ENCODE data around the gene TTC28. TPM values are rescaled to one million over a fixed set of nuclear protein-coding genes. Genes with fewer than 3 reads are reported as not detected.
"Not testable (repeated sequence)": the region's sequence is repeated elsewhere in the genome, so short reads cannot be mapped to it uniquely, and the experiment has no call there.

TTC28 gene
- total RNA-seq, 4 donors from 2014 or later = 43.8 to 130 (median 92.0) TPM

DNA sequence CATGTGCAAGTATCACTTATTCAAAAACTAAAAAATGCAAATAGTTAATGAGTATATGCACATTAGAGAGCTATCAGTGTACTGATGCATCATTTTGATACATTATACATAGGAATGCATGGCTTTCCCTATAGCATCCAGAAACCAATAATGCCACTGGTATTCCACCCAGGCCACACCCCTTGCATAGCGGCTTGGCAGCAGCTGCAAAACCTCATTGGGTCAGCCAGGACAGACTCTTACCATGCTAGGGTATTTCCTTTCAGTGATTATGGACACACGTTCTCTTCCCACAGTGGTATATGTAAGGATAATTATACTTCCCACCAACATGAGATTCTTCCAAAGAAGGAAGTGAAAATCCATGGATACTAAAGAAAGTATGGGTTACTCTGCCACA lies 614.7 kb downstream of the TTC28 start:
- no peaks in the 10 kb centered on the region for H3K9me3 ChIP-seq
- no peak for TF ChIP-seq POLR2A (IDR thresholded peaks at IDR 0.05)
- TF ChIP-seq, protein P1, sequence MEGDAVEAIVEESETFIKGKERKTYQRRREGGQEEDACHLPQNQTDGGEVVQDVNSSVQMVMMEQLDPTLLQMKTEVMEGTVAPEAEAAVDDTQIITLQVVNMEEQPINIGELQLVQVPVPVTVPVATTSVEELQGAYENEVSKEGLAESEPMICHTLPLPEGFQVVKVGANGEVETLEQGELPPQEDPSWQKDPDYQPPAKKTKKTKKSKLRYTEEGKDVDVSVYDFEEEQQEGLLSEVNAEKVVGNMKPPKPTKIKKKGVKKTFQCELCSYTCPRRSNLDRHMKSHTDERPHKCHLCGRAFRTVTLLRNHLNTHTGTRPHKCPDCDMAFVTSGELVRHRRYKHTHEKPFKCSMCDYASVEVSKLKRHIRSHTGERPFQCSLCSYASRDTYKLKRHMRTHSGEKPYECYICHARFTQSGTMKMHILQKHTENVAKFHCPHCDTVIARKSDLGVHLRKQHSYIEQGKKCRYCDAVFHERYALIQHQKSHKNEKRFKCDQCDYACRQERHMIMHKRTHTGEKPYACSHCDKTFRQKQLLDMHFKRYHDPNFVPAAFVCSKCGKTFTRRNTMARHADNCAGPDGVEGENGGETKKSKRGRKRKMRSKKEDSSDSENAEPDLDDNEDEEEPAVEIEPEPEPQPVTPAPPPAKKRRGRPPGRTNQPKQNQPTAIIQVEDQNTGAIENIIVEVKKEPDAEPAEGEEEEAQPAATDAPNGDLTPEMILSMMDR (IDR thresholded peaks at IDR 0.05) = no peak
- H3K4me3 ChIP-seq = no peak overlapping the region
- no peaks in the 10 kb centered on the region for H3K4me1 ChIP-seq
- no peak for DNase-seq
- intact Hi-C loops (cut with DNase I; ENCODE audit: low total_unique reads) = no loop called here
- H3K36me3 ChIP-seq = no peaks in the 10 kb centered on the region
- no peaks in the 10 kb centered on the region for H3K27me3 ChIP-seq
- H3K27ac ChIP-seq = no peak overlapping the region

DNA sequence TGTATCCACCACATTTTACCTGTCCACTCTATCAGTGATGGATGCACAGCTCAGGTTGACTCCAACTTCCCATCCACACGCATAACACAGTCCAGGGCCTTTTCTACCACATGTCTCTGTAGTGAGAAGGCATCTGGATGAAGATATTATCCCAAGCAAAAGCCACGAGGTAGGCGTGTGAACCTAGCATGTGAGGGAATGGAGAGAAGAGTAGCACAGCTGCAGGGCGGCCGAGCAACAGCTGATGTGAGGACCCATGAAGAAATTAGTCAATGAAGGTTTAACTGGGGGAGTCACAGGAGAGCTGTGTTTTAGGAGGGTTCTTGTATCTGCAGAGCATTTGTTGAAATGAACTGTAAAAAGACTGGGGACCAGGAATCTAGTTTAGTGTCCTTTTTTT lies 616.0 kb downstream of the TTC28 start:
- intact Hi-C loops (cut with DNase I; ENCODE audit: low total_unique reads) = no loop called here
- no peaks in the 10 kb centered on the region for H3K9me3 ChIP-seq
- no peaks in the 10 kb centered on the region for H3K36me3 ChIP-seq
- DNase-seq = no peak
- no peaks in the 10 kb centered on the region for H3K4me1 ChIP-seq
- no peak overlapping the region for H3K4me3 ChIP-seq
- no peak overlapping the region for H3K27ac ChIP-seq
- TF ChIP-seq POLR2A (IDR thresholded peaks at IDR 0.05) = no peak
- TF ChIP-seq, protein P1 (IDR thresholded peaks at IDR 0.05) = no peak
- no peaks in the 10 kb centered on the region for H3K27me3 ChIP-seq

DNA sequence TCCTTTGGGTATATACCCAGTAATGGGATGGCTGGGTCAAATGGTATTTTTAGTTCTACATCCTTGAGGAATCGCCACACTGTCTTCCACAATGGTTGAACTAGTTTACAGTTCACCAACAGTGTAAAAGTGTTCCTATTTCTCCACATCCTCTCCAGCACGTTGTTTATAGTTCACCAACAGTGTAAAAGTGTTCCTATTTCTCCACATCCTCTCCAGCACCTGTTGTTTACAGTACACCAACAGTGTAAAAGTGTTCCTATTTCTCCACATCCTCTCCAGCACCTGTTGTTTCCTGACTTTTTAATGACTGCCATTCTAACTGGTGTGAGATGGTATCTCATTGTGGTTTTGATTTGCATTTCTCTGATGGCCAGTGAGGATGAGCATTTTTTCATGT lies 619.0 kb downstream of the TTC28 start:
- H3K9me3 ChIP-seq; H3K27me3 ChIP-seq; H3K36me3 ChIP-seq; H3K4me1 ChIP-seq; H3K27ac ChIP-seq; intact Hi-C loops (cut with DNase I; ENCODE audit: low total_unique reads); H3K4me3 ChIP-seq; DNase-seq: not testable (repeated sequence)

DNA sequence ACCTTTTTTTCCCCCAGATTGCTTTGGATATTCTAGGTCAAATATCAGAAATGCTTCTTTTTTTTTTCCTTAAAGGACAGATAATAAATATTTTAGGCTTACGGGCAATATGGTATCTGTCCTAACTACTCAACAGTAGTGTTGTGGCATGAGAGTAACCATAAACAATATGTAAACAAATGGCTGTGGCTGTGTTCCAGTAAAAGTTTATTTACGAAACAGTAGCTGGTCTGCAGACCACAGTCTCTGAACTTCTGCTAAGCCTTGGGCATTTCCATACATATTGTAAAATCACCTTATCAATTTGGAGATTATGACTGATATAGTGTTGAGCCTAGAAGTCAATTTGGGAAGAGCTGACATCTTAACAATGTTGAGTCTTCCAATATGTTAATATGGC lies 621.6 kb downstream of the TTC28 start:
- DNase-seq = no peak
- no peaks in the 10 kb centered on the region for H3K4me1 ChIP-seq
- H3K27ac ChIP-seq = no peak overlapping the region
- no peak overlapping the region for H3K4me3 ChIP-seq
- H3K27me3 ChIP-seq = no peaks in the 10 kb centered on the region
- TF ChIP-seq, protein P1 (IDR thresholded peaks at IDR 0.05) = no peak
- TF ChIP-seq POLR2A (IDR thresholded peaks at IDR 0.05) = no peak
- no peaks in the 10 kb centered on the region for H3K36me3 ChIP-seq
- no peaks in the 10 kb centered on the region for H3K9me3 ChIP-seq
- intact Hi-C loops (cut with DNase I; ENCODE audit: low total_unique reads) = no loop called here

DNA sequence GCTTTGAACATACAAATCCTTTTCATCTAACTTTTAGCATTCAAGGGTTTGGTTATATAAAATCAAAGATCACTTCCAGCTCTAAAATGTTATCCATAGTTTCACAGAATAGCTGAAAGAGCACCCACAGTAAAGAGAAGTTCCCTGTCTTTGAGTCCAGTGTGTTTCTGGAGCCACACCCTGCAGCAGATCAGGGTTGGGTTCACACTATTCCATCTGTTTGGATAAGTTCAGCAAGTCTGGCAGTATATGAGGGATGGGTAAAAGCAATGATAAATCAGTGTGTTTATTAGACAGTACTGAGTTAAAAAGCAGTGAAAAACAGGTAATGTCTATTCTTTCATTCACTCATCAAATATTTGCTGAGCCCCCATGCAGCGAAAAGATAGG lies 624.8 kb downstream of the TTC28 start:
- no peak for DNase-seq
- no peak for TF ChIP-seq POLR2A (IDR thresholded peaks at IDR 0.05)
- TF ChIP-seq, protein P1 (IDR thresholded peaks at IDR 0.05) = no peak
- no peak overlapping the region for H3K27ac ChIP-seq
- H3K27me3 ChIP-seq = no peaks in the 10 kb centered on the region
- intact Hi-C loops (cut with DNase I; ENCODE audit: low total_unique reads) = no loop called here
- H3K9me3 ChIP-seq = no peaks in the 10 kb centered on the region
- no peaks in the 10 kb centered on the region for H3K4me1 ChIP-seq
- H3K36me3 ChIP-seq = no peaks in the 10 kb centered on the region
- no peak overlapping the region for H3K4me3 ChIP-seq

Data from uterus (tissue), 4 donors.